Tibial nerve (tissue), 4 donors: ENCODE data around the gene EEF1AKMT3.

Source experiments
- CTCF ChIP-seq, 5 experiments: fragments of 200-600 bp in 3 of 5; fragments of 450-650 bp in 2 of 5; sonication (generic) in 3 of 5; IDR thresholded peaks; one replicate each; pipeline ENCODE4 v1.5.1; 2016 to 2019; ENCODE audit warnings: antibody characterized with exemption in 5 of 5, mild to moderate bottlenecking in 3 of 5, moderate library complexity in 2 of 5
- EP300 ChIP-seq, 2 donors: sonication (generic); formaldehyde crosslinking; IDR thresholded peaks; one replicate each; pipeline ENCODE4 v1.6.1; 2017; ENCODE audit warnings: antibody characterized with exemption in 2 of 2, mild to moderate bottlenecking in 1 of 2
- POLR2A ChIP-seq, 2 donors: fragments of 450-650 bp; IDR thresholded peaks; one replicate each; pipeline ENCODE4 v1.6.1; 2017; ENCODE audit warnings: antibody characterized with exemption in 2 of 2, mild to moderate bottlenecking in 2 of 2, moderate library complexity in 2 of 2

GRCh38 chr12:57731411-57732080 lies 40.9 kb upstream of the EEF1AKMT3 start:
- no peak for TF ChIP-seq EP300 (IDR thresholded peaks at IDR 0.05)
- TF ChIP-seq CTCF (IDR thresholded peaks at IDR 0.05), result no peak
- no peak for TF ChIP-seq POLR2A (IDR thresholded peaks at IDR 0.05)
